GM12865 (cell line): ENCODE data around the gene RABGAP1L.
"Not testable (repeated sequence)": the region's sequence is repeated elsewhere in the genome, so short reads cannot be mapped to it uniquely, and the experiment has no call there.

Experiments used
- DNase-seq: peaks from one replicate; pipeline ENCODE4 v3.0.0; 2010; ENCODE audit warnings: low read depth
- H3K4me3 ChIP-seq: 2 replicates; pipeline ENCODE4 v1.5.1; 2011; ENCODE audit warnings: mild to moderate bottlenecking, low read depth, low read length, control low read depth
- CTCF ChIP-seq: IDR thresholded peaks from 2 replicates; pipeline ENCODE4 v1.5.1; 2011; ENCODE audit warnings: low read length, control low read depth, low read depth, inconsistent platforms; ENCODE audit not compliant: insufficient read depth; ENCODE audit errors: missing control alignments

RABGAP1L gene

GRCh38 chr1:174322202-174322862 is 163.0 kb downstream of the RABGAP1L start:
- no peak for DNase-seq
- no peak overlapping the region for H3K4me3 ChIP-seq
- no peak for TF ChIP-seq CTCF

GRCh38 chr1:174324493-174324892 is 165.2 kb downstream of the RABGAP1L start:
- no peak for TF ChIP-seq CTCF
- no peak for DNase-seq
- no peak overlapping the region for H3K4me3 ChIP-seq

DNA sequence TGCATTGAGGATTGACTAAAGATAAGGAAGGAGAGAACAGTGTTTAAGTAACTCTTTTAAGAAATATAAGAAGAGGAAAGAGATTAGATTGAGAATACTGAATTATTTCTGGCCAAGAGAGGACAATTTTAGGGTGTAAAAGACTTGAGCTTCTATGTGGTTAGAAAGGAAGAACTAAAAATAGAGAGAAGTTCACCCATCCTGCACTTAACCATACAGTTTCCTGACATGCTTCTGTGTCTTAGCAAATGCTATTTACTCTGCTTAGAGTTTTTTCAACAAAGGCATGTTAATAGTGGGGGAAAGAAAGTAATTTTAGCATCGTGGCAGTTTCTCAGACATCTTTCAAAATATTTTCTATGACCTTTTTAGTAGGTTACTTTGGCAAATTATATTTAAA is 165.6 kb downstream of the RABGAP1L start:
- DNase-seq = peak; percentile 14

DNA sequence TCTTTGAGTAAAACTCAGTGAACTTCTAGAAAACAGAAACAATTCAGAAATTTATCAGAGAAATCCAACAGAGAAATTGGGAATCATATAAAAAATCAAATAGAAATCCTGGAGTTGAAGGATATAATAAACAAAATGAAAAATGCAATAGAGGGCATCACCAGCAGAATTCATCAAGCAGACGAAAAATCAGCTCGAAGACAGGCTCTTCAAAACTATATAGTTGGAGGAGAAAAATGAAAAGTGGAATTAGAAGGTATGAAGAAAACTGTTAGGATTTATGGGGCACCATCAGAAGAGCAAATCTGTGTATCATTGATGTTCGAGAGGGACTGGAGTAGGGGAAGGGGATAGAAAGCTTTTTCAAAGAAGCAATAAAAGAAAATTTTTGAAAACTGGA is 167.0 kb downstream of the RABGAP1L start:
- no peak for TF ChIP-seq CTCF
- no peak overlapping the region for H3K4me3 ChIP-seq
- no peak for DNase-seq

More for the DNA sequence above, 165.6 kb downstream of the RABGAP1L start:
- H3K4me3 ChIP-seq = no peak overlapping the region
- TF ChIP-seq CTCF = no peak

DNA sequence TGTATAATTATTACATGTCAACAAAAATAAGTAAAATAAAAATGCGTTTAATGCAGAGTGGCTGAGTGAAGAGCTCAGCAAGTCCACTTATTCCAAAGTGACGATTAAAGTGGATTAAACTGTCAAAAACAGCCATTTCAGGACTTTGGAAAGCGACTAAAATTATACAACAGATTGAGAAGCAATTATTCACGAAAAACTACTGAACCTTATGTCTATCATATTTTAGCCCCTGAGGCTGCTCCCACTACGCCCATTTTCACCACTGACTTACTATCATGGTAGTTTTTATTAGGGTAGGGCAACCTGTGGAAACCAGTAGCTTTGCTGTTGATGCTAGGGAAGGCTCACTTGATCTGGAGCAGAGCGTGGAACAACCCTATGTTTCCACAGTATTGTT is 174.1 kb downstream of the RABGAP1L start:
- DNase-seq = no peak
- H3K4me3 ChIP-seq = no peak overlapping the region
- TF ChIP-seq CTCF = no peak

DNA sequence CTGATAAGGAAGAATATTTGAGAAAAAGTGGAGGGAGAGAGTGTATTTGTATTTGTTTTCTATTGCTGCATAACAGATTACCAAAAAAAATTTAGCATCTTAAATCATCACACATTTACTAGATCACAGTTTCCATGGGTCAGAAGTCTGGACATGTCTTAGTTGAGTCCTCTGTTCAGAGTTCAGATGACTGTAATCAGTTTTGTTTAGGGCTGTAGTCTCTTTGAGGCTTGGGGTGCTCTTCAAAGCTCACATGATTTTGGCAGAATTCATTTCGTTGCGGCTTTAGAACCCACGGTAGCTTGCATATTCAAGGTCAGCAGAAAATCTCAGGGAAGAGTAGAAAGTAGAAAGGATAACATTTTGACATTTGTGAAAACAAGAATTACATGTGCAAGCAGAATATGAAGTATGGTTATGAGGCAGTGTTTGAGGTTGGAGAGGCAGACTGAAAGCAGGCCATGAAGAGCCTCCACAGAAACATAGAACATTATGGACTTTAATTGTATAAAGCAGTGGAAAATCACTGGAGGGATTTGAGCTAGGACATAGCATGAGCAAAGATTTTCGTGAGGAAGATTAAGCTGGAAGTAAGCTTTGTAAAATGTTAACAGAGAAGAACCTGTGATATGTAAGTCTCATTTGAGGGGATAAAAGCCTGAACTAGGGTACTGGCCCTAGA is 177.8 kb downstream of the RABGAP1L start:
- no peak for TF ChIP-seq CTCF
- no peak overlapping the region for H3K4me3 ChIP-seq
- DNase-seq = no peak

DNA sequence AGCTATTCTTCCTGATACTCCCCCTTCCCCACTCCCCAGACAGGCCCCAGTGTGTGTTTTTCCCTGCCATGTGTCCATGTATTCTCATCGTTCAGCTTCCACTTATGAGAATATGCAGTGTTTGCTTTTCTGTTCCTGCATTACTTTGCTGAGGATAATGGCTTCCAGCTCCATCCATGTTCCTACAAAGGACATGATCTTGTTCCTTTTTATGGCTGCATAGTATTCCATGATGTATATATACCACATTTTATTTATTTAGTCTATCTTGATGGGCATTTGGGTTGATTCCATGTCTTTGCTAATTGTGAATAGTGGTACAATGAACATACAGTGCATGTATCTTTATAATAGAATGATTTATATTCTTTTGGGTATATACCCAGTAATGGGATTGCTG is 181.1 kb downstream of the RABGAP1L start:
- DNase-seq, H3K4me3 ChIP-seq: not testable (repeated sequence)
